Measurements from ENCODE around the gene ANGPTL2. TPM values are rescaled to one million over a fixed set of nuclear protein-coding genes. Genes with fewer than 3 reads are reported as not detected.
"Not testable (repeated sequence)": the region's sequence is repeated elsewhere in the genome, so short reads cannot be mapped to it uniquely, and the experiment has no call there.

ANGPTL2 gene
- total RNA-seq, 1 experiment from 2014 or later = 0.20 TPM

GRCh38 chr9:127147251-127147650, 24.8 kb upstream of the ANGPTL2 start:
- CTCF ChIA-PET = no interaction called here

GRCh38 chr9:127146841-127147240, 24.4 kb upstream of the ANGPTL2 start:
- H3K27me3 ChIP-seq (ENCODE audit: insufficient read depth, low read length); H3K9me2 ChIP-seq (ENCODE audit: insufficient read depth); intact Hi-C loops (cut with micrococcal nuclease); H3K4me2 ChIP-seq (ENCODE audit: low read length); DNase-seq (ENCODE audit: low read depth, low spot score); CTCF ChIA-PET; H3K4me3 ChIP-seq (replicated peaks in 1 of 2; ENCODE audit: low read depth in 1 of 2, low read length in 2 of 2); H3K36me3 ChIP-seq (ENCODE audit: control insufficient read depth in 1 of 2, insufficient read depth in 2 of 2, low read length in 2 of 2); H3K79me2 ChIP-seq (ENCODE audit: insufficient read depth, low read length); H2AFZ ChIP-seq (ENCODE audit: low read depth, low read length, poor library complexity, severe bottlenecking); H3K27ac ChIP-seq (ENCODE audit: low read depth, low read length); ATAC-seq; H3K9ac ChIP-seq (ENCODE audit: low read length); BruUV-seq (replicated peaks); H3K9me3 ChIP-seq (ENCODE audit: control insufficient read depth in 1 of 2, insufficient read depth in 1 of 2, low read depth in 1 of 2, low read length in 2 of 2); RAD21 ChIA-PET (ENCODE audit: low non-redundant PET in 1 of 2, low total read pairs in 2 of 2, uncharacterized antibody in 2 of 2, unreplicated experiment in 2 of 2); H3K4me1 ChIP-seq (ENCODE audit: control insufficient read depth in 1 of 2, insufficient read depth in 2 of 2, low read length in 2 of 2); H4K20me1 ChIP-seq (ENCODE audit: insufficient read depth): not testable (repeated sequence)
- POLR2A ChIA-PET = interaction anchor here (1.5 kb wide), 1 partner anchor 20 kb away, joined by 3 read pairs; no protein-coding TSS in a partner anchor

More at GRCh38 chr9:127147251-127147650, 24.8 kb upstream of the ANGPTL2 start:
- H3K27me3 ChIP-seq (ENCODE audit: insufficient read depth, low read length) = no peaks in the 10 kb centered on the region; the same call in 1 of the 2 replicates
- H2AFZ ChIP-seq (ENCODE audit: low read depth, low read length, poor library complexity, severe bottlenecking) = no peak overlapping the region
- no peaks in the 10 kb centered on the region for H3K79me2 ChIP-seq (ENCODE audit: insufficient read depth, low read length)
- H3K4me2 ChIP-seq (ENCODE audit: low read length) = no peak overlapping the region
- no peaks in the 10 kb centered on the region for H3K9me2 ChIP-seq (ENCODE audit: insufficient read depth)
- RAD21 ChIA-PET (ENCODE audit: low non-redundant PET in 1 of 2, low total read pairs in 2 of 2, uncharacterized antibody in 2 of 2, unreplicated experiment in 2 of 2) = no interaction called here
- no peaks in the 10 kb centered on the region for H3K36me3 ChIP-seq (ENCODE audit: control insufficient read depth in 1 of 2, insufficient read depth in 2 of 2, low read length in 2 of 2)
- no peak overlapping the region for H3K27ac ChIP-seq (ENCODE audit: low read depth, low read length)
- TF ChIP-seq ZFX (IDR thresholded peaks at IDR 0.05) = no peak
- TF ChIP-seq YY1 (IDR thresholded peaks at IDR 0.05; ENCODE audit: extremely low read depth, insufficient replicate concordance, low read depth, low read length) = no peak
- H3K9me3 ChIP-seq (ENCODE audit: control insufficient read depth in 1 of 2, insufficient read depth in 1 of 2, low read depth in 1 of 2, low read length in 2 of 2) = no peaks in the 10 kb centered on the region
- POLR2A ChIA-PET = interaction anchor here (1.5 kb wide), 1 partner anchor 19 kb away, joined by 3 read pairs; no protein-coding TSS in a partner anchor
- intact Hi-C loops (cut with micrococcal nuclease) = no loop called here
- no peak overlapping the region for H3K4me3 ChIP-seq (replicated peaks in 1 of 2; ENCODE audit: low read depth in 1 of 2, low read length in 2 of 2)
- BruUV-seq (replicated peaks) = no TSS peak
- no peak overlapping the region for H3K9ac ChIP-seq (ENCODE audit: low read length)
- DNase-seq (ENCODE audit: low read depth, low spot score) (no peak), ATAC-seq (no peak)
- no peaks in the 10 kb centered on the region for H4K20me1 ChIP-seq (ENCODE audit: insufficient read depth)
- H3K4me1 ChIP-seq (ENCODE audit: control insufficient read depth in 1 of 2, insufficient read depth in 2 of 2, low read length in 2 of 2) = no peaks in the 10 kb centered on the region

Data from HCT116 (cell line).